Hepatocyte (in vitro differentiated cells): Measurements from ENCODE around the gene DCUN1D2. TPM values are rescaled to one million over a fixed set of nuclear protein-coding genes. Genes with fewer than 3 reads are reported as not detected.

Experiments used
- DNase-seq: peaks from one replicate; pipeline ENCODE4 v3.0.0-alpha.2; 2016; ENCODE audit warnings: low spot score
- H2AFZ ChIP-seq: fragments of 200-600 bp; sonication (generic); 2 replicates; pipeline ENCODE4 v1.6.0; 2016; ENCODE audit warnings: antibody characterized with exemption, mild to moderate bottlenecking
- H3K27ac ChIP-seq: fragments of 200-600 bp; sonication (generic); 2 replicates; pipeline ENCODE4 v1.5.1; 2016; ENCODE audit warnings: mild to moderate bottlenecking
- H3K27me3 ChIP-seq: fragments of 200-600 bp; sonication (generic); 2 replicates; pipeline ENCODE4 v1.6.1; 2016
- H3K36me3 ChIP-seq: fragments of 200-600 bp; sonication (generic); replicated peaks from 2 replicates; pipeline ENCODE4 v1.5.1; 2016; ENCODE audit warnings: low read depth; ENCODE audit not compliant: insufficient read depth
- H3K4me1 ChIP-seq: fragments of 200-600 bp; sonication (generic); 2 replicates; pipeline ENCODE4 v1.5.1; 2016; ENCODE audit warnings: mild to moderate bottlenecking, moderate library complexity; ENCODE audit not compliant: insufficient read depth
- H3K4me2 ChIP-seq: fragments of 200-600 bp; sonication (generic); 2 replicates; pipeline ENCODE4 v1.6.0; 2016
- H3K4me3 ChIP-seq: fragments of 200-600 bp; sonication (generic); 2 replicates; pipeline ENCODE4 v1.5.1; 2016; ENCODE audit warnings: mild to moderate bottlenecking
- H3K79me2 ChIP-seq: fragments of 200-600 bp; sonication (generic); 2 replicates; pipeline ENCODE4 v1.6.0; 2017; ENCODE audit warnings: mild to moderate bottlenecking
- H3K9me2 ChIP-seq: fragments of 200-600 bp; sonication (generic); replicated peaks from 2 replicates; pipeline ENCODE4 v1.6.0; 2017; ENCODE audit warnings: mild to moderate bottlenecking; ENCODE audit not compliant: insufficient read depth
- H3K9me3 ChIP-seq: fragments of 200-600 bp; sonication (generic); 2 replicates; pipeline ENCODE4 v1.5.1; 2016; ENCODE audit warnings: low read depth, mild to moderate bottlenecking
- H4K20me1 ChIP-seq: fragments of 200-600 bp; sonication (generic); 2 replicates; pipeline ENCODE4 v1.6.0; 2016; ENCODE audit warnings: mild to moderate bottlenecking; ENCODE audit not compliant: insufficient read depth, poor library complexity, severe bottlenecking
- CTCF ChIP-seq: fragments of 200-600 bp; sonication (generic); IDR thresholded peaks from 2 replicates; pipeline ENCODE4 v1.5.1; 2016; ENCODE audit warnings: antibody characterized with exemption, mild to moderate bottlenecking; ENCODE audit not compliant: poor library complexity
- EZH2 ChIP-seq: fragments of 200-600 bp; sonication (generic); IDR thresholded peaks from 2 replicates; pipeline ENCODE4 v1.6.1; 2016; ENCODE audit warnings: antibody characterized with exemption, mild to moderate bottlenecking, borderline replicate concordance
- EZH2phosphoT487 ChIP-seq: fragments of 200-600 bp; sonication (generic); IDR thresholded peaks from one replicate; pipeline ENCODE4 v1.6.1; 2018; ENCODE audit warnings: antibody characterized with exemption, mild to moderate bottlenecking, low read depth, moderate library complexity; ENCODE audit not compliant: unreplicated experiment, severe bottlenecking
- WGBS: methylation state at CpG from one replicate; pipeline ENCODE4 v1.1.6; 2016; ENCODE audit warnings: low lambda C conversion rate; ENCODE audit errors: missing lambda C conversion rate; 5-methylcytosine and 5-hydroxymethylcytosine counted together
- polyA plus RNA-seq: library from polyadenylated mRNA; unstranded; fragments of >200 nt; fragmentation: Nextera tagmentation; extraction: Ambion mirVana; gene quantifications from 2 replicates; pipeline ENCODE4 v1.2.1, GENCODE V29; 2016
- total RNA-seq: library from RNA; depleted of rRNA; stranded (reverse); fragments of >200 nt; gene quantifications from 2 replicates; pipeline ENCODE4 v1.2.3, GENCODE V29; 2014

The DCUN1D2 gene
- total and polyA plus RNA-seq, 2 experiments from 2014 or later, result 8.4 to 10.2 TPM

- 89% methylated on average over 31 of the region's 31 CpGs for WGBS
- Histone ChIP-seq H3K4me2 (no peak overlapping the region), H3K9me2 (no peaks in the 10 kb centered on the region), H2AFZ (no peak overlapping the region), H3K36me3 (no peaks in the 10 kb centered on the region), H3K27ac (no peak overlapping the region), H3K4me3 (no peak overlapping the region), H4K20me1 (no peaks in the 10 kb centered on the region), H3K79me2 (no peaks in the 10 kb centered on the region), H3K27me3 (no peaks in the 10 kb centered on the region), H3K4me1 (peaks cover under 1% of the 10 kb centered on the region), H3K9me3 (no peaks in the 10 kb centered on the region)
- TF ChIP-seq CTCF, result no peak
- TF ChIP-seq EZH2phosphoT487, result no peak
- TF ChIP-seq EZH2, result no peak
- no peak for DNase-seq
These were observed 62.7 kb downstream of the DCUN1D2 start for GRCh38 chr13:113427562-113428468.

GRCh38 chr13:113426591-113426986 is 63.9 kb downstream of the DCUN1D2 start:
- Histone ChIP-seq H3K27ac (no peak overlapping the region), H3K79me2 (no peaks in the 10 kb centered on the region), H3K9me3 (no peaks in the 10 kb centered on the region), H3K4me2 (no peak overlapping the region), H3K27me3 (no peaks in the 10 kb centered on the region), H4K20me1 (no peaks in the 10 kb centered on the region), H2AFZ (no peak overlapping the region), H3K4me1 (peaks cover 7% of the 10 kb centered on the region), H3K4me3 (no peak overlapping the region), H3K36me3 (no peaks in the 10 kb centered on the region), H3K9me2 (no peaks in the 10 kb centered on the region)
- no peak for DNase-seq
- TF ChIP-seq EZH2phosphoT487 (no peak), EZH2 (no peak), CTCF (no peak)
- 95% methylated on average over 15 of the region's 15 CpGs for WGBS

GRCh38 chr13:113425941-113426590 is 64.4 kb downstream of the DCUN1D2 start:
- peaks cover 11% of the 10 kb centered on the region for H3K4me1 ChIP-seq
- no peak overlapping the region for H3K4me2 ChIP-seq
- no peaks in the 10 kb centered on the region for H4K20me1 ChIP-seq
- H2AFZ ChIP-seq, result no peak overlapping the region
- H3K36me3 ChIP-seq, result no peaks in the 10 kb centered on the region
- no peaks in the 10 kb centered on the region for H3K27me3 ChIP-seq
- no peaks in the 10 kb centered on the region for H3K9me2 ChIP-seq
- no peak for DNase-seq
- WGBS, result 95% methylated on average over 15 of the region's 22 CpGs
- no peaks in the 10 kb centered on the region for H3K9me3 ChIP-seq
- TF ChIP-seq EZH2phosphoT487, result no peak
- TF ChIP-seq CTCF, result no peak
- no peak for TF ChIP-seq EZH2
- no peak overlapping the region for H3K27ac ChIP-seq
- no peak overlapping the region for H3K4me3 ChIP-seq
- H3K79me2 ChIP-seq, result no peaks in the 10 kb centered on the region
